RKO (cell line): ENCODE measurements around the gene MYO5A.
"Not testable (repeated sequence)": the region's sequence is repeated elsewhere in the genome, so short reads cannot be mapped to it uniquely, and the experiment has no call there.

Experiments
- DNase-seq: peaks from one replicate; pipeline ENCODE4 v3.0.0-alpha.2; 2016; ENCODE audit warnings: low spot score

Gene MYO5A

GRCh38 chr15:52462806-52463360 is 65.8 kb downstream of the MYO5A start:
- DNase-seq, result no peak

GRCh38 chr15:52459701-52460100 is 69.0 kb downstream of the MYO5A start:
- DNase-seq, result not testable (repeated sequence)

- DNase-seq, result not testable (repeated sequence)
Observed at GRCh38 chr15:52459265-52459664, 69.4 kb downstream of the MYO5A start.

GRCh38 chr15:52448011-52448890 is 80.4 kb downstream of the MYO5A start:
- DNase-seq, result no peak

- DNase-seq, result no peak
Observed at GRCh38 chr15:52445954-52446353, 82.7 kb downstream of the MYO5A start.

- DNase-seq, result no peak
Observed at GRCh38 chr15:52445553-52445952, 83.1 kb downstream of the MYO5A start.

GRCh38 chr15:52443205-52443604 is 85.5 kb downstream of the MYO5A start:
- DNase-seq, result not testable (repeated sequence)

GRCh38 chr15:52441841-52442240 is 86.8 kb downstream of the MYO5A start:
- no peak for DNase-seq

- no peak for DNase-seq
Observed at GRCh38 chr15:52440946-52441345, 87.7 kb downstream of the MYO5A start.

GRCh38 chr15:52440414-52440813 is 88.3 kb downstream of the MYO5A start:
- peak; percentile 20 for DNase-seq

- DNase-seq, result no peak
Observed at GRCh38 chr15:52439470-52439869, 89.2 kb downstream of the MYO5A start.

GRCh38 chr15:52439042-52439441 is 89.6 kb downstream of the MYO5A start:
- not testable (repeated sequence) for DNase-seq

GRCh38 chr15:52438047-52438446 is 90.6 kb downstream of the MYO5A start:
- DNase-seq, result no peak

GRCh38 chr15:52437646-52438045 is 91.0 kb downstream of the MYO5A start:
- no peak for DNase-seq

- no peak for DNase-seq
Observed at GRCh38 chr15:52436981-52437380, 91.7 kb downstream of the MYO5A start.

- DNase-seq, result no peak
Observed at GRCh38 chr15:52434885-52435284, 93.8 kb downstream of the MYO5A start.

- no peak for DNase-seq
Observed at GRCh38 chr15:52428297-52428696, 100.4 kb downstream of the MYO5A start.

- peak; percentile 53 for DNase-seq
Observed at GRCh38 chr15:52427804-52428203, 100.9 kb downstream of the MYO5A start.

GRCh38 chr15:52424856-52425431 is 103.7 kb downstream of the MYO5A start:
- DNase-seq, result no peak

GRCh38 chr15:52423852-52424251 is 104.8 kb downstream of the MYO5A start:
- no peak for DNase-seq

- no peak for DNase-seq
Observed at GRCh38 chr15:52422001-52422400, 106.7 kb downstream of the MYO5A start.

GRCh38 chr15:52421029-52421428 is 107.7 kb downstream of the MYO5A start:
- DNase-seq, result no peak

GRCh38 chr15:52419494-52419893 is 109.2 kb downstream of the MYO5A start:
- DNase-seq, result no peak
